ENCODE data around the gene BSG. TPM values are rescaled to one million over a fixed set of nuclear protein-coding genes. Genes with fewer than 3 reads are reported as not detected.
"Not testable (repeated sequence)": the region's sequence is repeated elsewhere in the genome, so short reads cannot be mapped to it uniquely, and the experiment has no call there.

Gene BSG
- total RNA-seq, 1 experiment from 2014 or later, result 725 TPM

DNA sequence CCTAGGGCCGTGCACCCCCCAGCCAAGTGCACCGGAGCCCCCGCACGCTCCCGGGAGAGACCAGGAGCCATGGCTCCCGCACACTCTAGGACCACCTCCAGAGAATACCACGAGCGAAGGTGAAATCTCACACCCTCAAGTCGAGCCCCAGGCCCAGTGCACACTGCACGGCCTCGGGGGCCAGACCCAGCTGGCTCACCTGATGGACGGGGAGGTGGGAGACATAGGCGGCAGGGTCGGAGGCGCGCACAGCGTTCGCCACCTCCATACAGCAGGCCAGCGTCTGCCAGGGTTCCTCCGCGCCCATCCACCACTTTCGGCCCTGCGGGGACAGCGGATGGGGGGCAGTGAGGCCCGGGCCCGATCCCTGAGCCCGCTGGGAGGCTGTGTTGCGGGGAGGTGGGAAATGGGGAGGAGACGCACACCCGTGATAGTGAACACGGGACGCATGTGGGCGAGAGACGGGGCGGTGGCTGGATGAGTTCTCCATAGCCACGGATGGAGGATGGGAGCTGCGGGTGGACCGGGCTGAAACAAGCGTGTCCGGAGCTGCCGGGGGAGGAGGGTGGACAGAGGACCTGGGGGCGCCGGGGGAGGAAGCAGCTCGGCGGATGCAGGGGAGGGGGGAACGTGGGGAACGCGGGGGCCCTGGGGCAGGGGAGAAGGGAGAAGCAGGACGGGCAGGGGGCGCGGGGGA is 47.9 kb downstream of the BSG start:
- no peak for DNase-seq (ENCODE audit: low spot score)

DNA sequence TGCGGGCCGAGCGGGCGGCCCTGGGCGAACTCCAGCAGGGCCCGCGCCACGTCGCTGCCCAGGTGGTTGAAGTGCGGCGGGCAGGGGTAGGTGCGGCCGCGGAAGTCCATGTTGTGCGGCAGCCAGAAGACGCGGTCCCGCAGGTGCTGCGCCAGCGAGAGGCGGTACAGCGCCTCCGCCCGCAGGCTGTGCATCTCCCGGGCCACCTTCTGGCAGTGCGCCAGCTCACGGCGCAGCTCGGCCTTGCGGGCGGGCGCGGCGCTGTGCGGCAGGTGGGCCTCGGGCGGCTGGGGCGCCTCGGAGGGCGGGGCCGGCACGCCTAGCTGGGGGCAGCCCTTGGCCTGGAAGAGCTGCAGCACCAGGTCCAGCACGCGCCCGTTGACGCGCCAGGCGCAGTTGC is 48.8 kb downstream of the BSG start:
- not testable (repeated sequence) for DNase-seq (ENCODE audit: low spot score)

GRCh38 chr19:621819-622218 is 49.4 kb downstream of the BSG start:
- DNase-seq (ENCODE audit: low spot score), result no peak

DNA sequence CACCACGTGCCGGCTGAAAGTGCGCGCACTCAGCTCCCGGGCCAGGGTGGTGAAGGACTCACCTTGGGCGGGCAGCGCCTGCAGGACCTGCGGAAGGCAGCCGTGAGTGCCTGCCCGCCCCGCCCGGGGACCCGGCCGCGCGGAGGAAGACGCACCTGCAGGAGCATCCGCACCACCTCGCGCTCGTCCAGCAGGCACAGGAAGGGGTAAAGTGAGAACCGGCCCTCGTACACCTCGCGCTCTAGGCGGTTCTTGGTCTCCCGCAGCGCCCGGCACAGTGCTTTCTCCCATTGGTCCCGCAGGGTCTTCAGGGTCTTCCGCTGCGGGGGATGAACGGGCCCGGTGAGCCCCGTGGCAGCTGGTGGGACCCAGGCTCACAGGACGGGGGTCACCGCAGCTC is 50.3 kb downstream of the BSG start:
- no peak for DNase-seq (ENCODE audit: low spot score)

DNA sequence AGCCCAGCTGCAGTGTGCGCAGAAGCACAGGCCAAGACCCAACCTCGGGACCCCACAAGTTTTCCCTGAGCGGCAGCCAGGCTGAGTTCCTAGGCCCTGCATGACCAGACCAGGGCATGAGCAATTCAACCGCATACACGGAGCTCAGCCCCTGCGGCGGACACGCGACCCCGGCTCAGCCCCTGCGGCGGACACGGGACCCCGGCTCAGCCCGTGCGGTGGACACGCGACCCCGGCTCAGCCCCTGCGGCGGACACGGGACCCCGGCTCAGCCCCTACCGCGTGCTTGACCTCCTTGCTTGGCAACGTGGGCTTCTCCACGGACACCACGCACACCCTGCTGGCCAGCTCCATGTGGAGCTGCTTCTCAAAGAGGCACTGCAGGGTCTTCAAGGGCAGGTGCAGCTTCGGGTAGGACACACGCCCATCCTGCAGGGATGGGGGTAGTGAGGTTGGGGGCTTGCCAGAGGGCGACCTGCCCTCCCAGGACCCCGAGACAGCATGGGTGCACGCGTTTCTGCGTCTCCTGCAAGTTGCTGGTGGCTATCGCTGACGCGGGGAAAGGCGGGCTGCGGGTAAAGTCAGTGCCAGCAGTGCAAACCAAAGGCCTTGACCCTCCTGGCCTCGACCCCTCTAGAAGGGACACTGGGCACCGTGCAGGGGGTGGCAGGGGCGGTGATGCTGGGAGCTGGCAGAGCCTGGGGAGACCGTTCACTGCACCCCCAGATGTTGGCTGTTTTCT is 51.0 kb downstream of the BSG start:
- DNase-seq (ENCODE audit: low spot score), result no peak

GRCh38 chr19:623974-624373 is 51.6 kb downstream of the BSG start:
- DNase-seq (ENCODE audit: low spot score), result peak; percentile 24

DNA sequence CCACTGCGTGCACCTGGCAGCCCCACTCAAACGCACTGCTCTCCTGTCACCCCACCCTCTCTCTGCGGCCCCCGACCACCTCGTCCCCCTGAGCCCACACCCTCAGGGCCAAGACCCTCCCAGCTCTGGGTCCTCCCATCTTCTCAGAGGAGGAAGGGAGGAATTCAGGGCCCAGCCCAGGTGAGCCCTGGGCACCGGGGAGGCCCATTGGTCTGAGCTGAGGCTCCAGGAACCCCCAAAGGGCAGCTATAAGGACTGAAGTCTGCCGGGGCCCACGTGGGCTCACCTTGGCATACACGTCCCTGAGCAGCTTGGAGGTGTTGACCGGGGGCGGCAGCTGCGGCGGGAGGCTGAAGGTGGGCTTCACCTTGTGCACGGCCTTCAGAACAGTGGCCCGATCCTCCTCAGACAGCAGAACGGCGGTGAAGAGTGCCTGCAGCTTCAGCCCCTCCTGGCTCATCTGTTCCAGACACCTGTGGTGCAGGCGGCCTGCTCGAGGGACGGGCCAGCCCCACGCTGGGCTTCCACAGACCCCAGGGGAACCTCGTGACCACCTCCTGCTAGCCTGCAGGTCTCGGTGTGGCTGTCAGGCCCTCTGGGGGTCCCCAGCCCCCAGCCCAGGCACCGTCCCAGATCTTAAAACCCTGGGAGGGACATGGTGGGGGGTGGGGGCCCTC is 52.2 kb downstream of the BSG start:
- no peak for DNase-seq (ENCODE audit: low spot score)

- DNase-seq (ENCODE audit: low spot score), result no peak
Measured at GRCh38 chr19:625257-625656, 52.9 kb downstream of the BSG start.

- DNase-seq (ENCODE audit: low spot score), result not testable (repeated sequence)
Measured at GRCh38 chr19:626566-626965, 54.2 kb downstream of the BSG start.

GRCh38 chr19:628168-628567 is 55.8 kb downstream of the BSG start:
- no peak for DNase-seq (ENCODE audit: low spot score)

DNA sequence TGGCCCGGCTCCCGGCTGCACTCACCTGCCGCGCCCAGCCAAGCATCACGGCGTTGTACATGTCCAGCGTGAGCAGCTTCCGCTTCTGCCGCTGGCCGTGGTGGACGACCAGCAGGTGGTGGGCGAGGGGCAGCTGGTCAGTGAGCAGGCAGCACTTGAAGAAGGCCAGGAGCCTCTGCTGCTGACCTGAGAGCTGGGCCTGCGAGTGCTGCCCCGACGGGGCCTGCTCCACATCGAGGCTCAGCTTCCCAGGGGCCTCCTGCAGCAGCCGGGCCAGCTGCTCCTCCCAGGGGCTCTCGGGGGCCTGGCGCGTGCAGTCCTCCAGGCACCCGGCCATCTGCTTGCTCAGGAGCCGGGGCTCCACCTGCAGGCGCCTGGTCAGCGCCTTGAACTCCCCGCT is 57.1 kb downstream of the BSG start:
- DNase-seq (ENCODE audit: low spot score), result not testable (repeated sequence)

DNA sequence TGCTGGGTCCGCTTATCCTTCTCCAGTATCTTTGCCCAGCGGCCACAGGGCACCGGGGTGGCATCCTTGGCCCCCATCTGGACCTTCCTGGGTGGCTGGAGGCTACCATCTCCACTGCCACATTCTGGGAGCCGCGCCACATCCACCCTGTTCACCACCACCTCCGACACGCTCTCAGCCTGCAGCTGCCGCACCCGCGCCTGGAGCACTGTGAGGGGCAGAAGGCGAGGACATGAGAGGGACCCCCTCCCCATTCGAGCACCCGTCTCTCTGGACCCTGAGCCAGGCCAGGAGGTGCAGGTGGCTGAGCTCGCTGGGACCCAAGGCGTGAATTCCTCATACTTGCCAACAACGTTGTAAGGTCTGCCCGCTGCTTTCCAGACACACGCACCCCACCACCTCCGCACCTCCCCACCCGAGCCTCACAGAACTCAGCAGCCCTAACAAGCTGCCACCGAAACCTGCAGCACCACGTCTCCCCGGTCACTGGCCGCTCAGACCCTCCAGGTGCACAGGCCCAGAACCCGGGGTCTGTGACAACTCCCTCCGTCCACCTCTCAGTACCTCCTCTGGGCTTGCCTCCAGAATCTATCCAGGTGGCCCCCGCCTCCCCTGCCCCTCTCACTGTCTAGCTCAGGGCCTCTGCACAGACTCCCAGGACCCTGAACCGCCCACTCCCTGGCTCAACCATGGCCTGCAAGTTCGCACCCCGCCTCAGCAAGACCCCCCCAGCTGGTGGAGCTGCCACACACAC is 57.7 kb downstream of the BSG start:
- no peak for DNase-seq (ENCODE audit: low spot score)

- DNase-seq (ENCODE audit: low spot score), result peak; percentile 36
Measured at GRCh38 chr19:632579-633067, 60.2 kb downstream of the BSG start.

Other genes with a start within 250 kb of the BSG start
- gene MIER2, start 227.8 kb upstream of the BSG start, total RNA-seq (2014; rRNA removed; shearing (Covaris generic)), result 20.8 and 29.8 TPM in 2 replicates
- 0.58 TPM in 1 of 2 replicates, not detected in the other for gene C2CD4C, start 163.4 kb upstream of the BSG start, total RNA-seq (2014; rRNA removed; shearing (Covaris generic))
- 0.29 TPM in 1 of 2 replicates, not detected in the other for gene SHC2, start 111.6 kb upstream of the BSG start, total RNA-seq (2014; rRNA removed; shearing (Covaris generic))
- 0.31 TPM in 1 of 2 replicates, not detected in the other for gene MADCAM1, start 76.1 kb upstream of the BSG start, total RNA-seq (2014; rRNA removed; shearing (Covaris generic))
- gene TPGS1, start 65.1 kb upstream of the BSG start, total RNA-seq (2014; rRNA removed; shearing (Covaris generic)), result 25.8 and 32.9 TPM in 2 replicates
- gene CDC34, start 40.8 kb upstream of the BSG start, total RNA-seq (2014; rRNA removed; shearing (Covaris generic)), result 151 and 167 TPM in 2 replicates
- gene GZMM, start 28.5 kb upstream of the BSG start, total RNA-seq (2014; rRNA removed; shearing (Covaris generic)), result 0.31 TPM in 1 of 2 replicates, not detected in the other
- gene HCN2, start 17.3 kb downstream of the BSG start, total RNA-seq (2014; rRNA removed; shearing (Covaris generic)), result 0.10 TPM in 1 of 2 replicates, not detected in the other
- gene POLRMT, start 60.9 kb downstream of the BSG start, total RNA-seq (2014; rRNA removed; shearing (Covaris generic)), result 74.3 and 89.6 TPM in 2 replicates
- gene FGF22, start 67.3 kb downstream of the BSG start, total RNA-seq (2014; rRNA removed; shearing (Covaris generic)), result 0.05 and 0.36 TPM in 2 replicates
- 123 TPM in 2 replicates for gene RNF126, start 90.6 kb downstream of the BSG start, total RNA-seq (2014; rRNA removed; shearing (Covaris generic))
- gene FSTL3, start 103.8 kb downstream of the BSG start, total RNA-seq (2014; rRNA removed; shearing (Covaris generic)), result 6.2 and 8.9 TPM in 2 replicates
- not detected in 2 replicates for gene PRSS57, start 122.9 kb downstream of the BSG start, total RNA-seq (2014; rRNA removed; shearing (Covaris generic))
- gene PALM, start 136.3 kb downstream of the BSG start, total RNA-seq (2014; rRNA removed; shearing (Covaris generic)), result 0.13 TPM in 1 of 2 replicates, not detected in the other
- gene MISP, start 178.5 kb downstream of the BSG start, total RNA-seq (2014; rRNA removed; shearing (Covaris generic)), result 206 and 211 TPM in 2 replicates
- 464 and 599 TPM in 2 replicates for gene PTBP1, start 224.9 kb downstream of the BSG start, total RNA-seq (2014; rRNA removed; shearing (Covaris generic))
- not detected in 2 replicates for gene PLPPR3, start 249.4 kb downstream of the BSG start, total RNA-seq (2014; rRNA removed; shearing (Covaris generic))

All from HT-29 (cell line).